Tibial artery (tissue), 4 donors: ENCODE measurements around the gene HIPK2.
A peak's percentile ranks its signal among the peaks of the same experiment; 100 is the strongest.

Experiments
- DNase-seq, 2 donors: peaks; one replicate each; pipeline ENCODE4 v3.0.0-alpha.2; 2019
- H3K27ac ChIP-seq, 2 donors: fragments of 200-600 bp; sonication (generic) in 1 of 2; 1 replicate in 1 of 2; 2 replicates in 1 of 2; pipeline ENCODE4 v1.5.1; 2018 to 2019; ENCODE audit warnings: mild to moderate bottlenecking in 1 of 2
- H3K27me3 ChIP-seq, 2 donors: fragments of 200-600 bp; sonication (generic) in 1 of 2; one replicate each; pipeline versions ENCODE4 v1.5.1 to v1.6.0; 2016 to 2019
- H3K36me3 ChIP-seq, 3 donors: fragments of 200-600 bp; sonication (generic) in 2 of 3; one replicate each; pipeline ENCODE4 v1.5.1; 2016 to 2019; ENCODE audit warnings: mild to moderate bottlenecking in 2 of 3
- H3K4me1 ChIP-seq, 4 donors: fragments of 200-600 bp; sonication (generic) in 2 of 4; 1 replicate in 3 of 4; 2 replicates in 1 of 4; pipeline ENCODE4 v1.5.1; 2016 to 2019
- H3K4me3 ChIP-seq, 2 donors: fragments of 200-600 bp; sonication (generic) in 1 of 2; 1 replicate in 1 of 2; 2 replicates in 1 of 2; pipeline ENCODE4 v1.5.1; 2018 to 2019; ENCODE audit warnings: mild to moderate bottlenecking in 2 of 2
- H3K9me3 ChIP-seq, 3 donors: fragments of 200-600 bp; sonication (generic) in 1 of 3; one replicate each; pipeline ENCODE4 v1.5.1; 2016 to 2019
- intact Hi-C: fragments of 100-400 bp; cut with DNase I; formaldehyde crosslinking; loops from one replicate; pipeline ENCODE4 v1.15.0; 2023; ENCODE audit warnings: low total_unique reads
- TF ChIP-seq, protein P1 (sequence below), 2 experiments: fragments of 200-600 bp in 1 of 2; fragments of 450-650 bp in 1 of 2; IDR thresholded peaks; one replicate each; pipeline ENCODE4 v1.5.1; 2017 to 2019; ENCODE audit warnings: antibody characterized with exemption in 2 of 2, mild to moderate bottlenecking in 1 of 2, moderate library complexity in 1 of 2

The HIPK2 gene

DNA sequence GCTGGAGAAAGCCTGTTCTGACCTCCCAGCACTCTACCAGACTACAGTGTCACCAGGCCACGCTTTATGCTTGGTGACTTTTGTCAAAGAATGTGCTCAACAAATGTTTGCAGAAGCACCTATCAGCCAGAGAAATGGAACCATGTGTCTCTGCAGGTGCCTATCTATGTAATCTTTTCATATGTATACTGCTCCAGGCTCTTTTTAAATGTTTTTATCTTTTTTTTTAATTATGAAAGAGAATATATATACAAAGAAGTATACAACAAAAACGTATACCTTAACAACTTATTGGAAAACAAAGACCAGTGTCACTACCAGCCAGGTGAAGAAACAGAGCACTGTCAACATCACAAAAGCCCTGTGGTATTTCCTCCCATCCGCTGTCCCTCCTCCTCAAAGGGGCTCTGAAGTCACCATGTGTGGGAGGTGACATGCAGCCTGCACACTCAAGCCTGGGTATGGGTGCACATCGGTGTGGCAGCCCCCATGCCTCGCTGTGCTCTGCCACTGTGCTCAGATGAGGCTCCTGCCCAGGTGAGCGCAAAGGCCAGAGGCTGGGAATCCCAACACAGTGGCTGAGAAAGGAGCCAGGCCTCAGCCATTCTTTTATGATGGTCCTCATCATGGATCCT is 133.7 kb downstream of the HIPK2 start:
- Histone ChIP-seq H3K36me3 (peaks cover 0 to 19% (median 6%) of the 10 kb centered on the region in 3 donors), H3K4me3 (no peak overlapping the region), H3K4me1 (peaks cover 0 to 28% (median 11%) of the 10 kb centered on the region in 4 donors), H3K27ac (peak overlapping the region in 1 of 2 donors; percentile 72), H3K27me3 (no peaks in the 10 kb centered on the region), H3K9me3 (no peaks in the 10 kb centered on the region)
- intact Hi-C loops, result no loop called here
- TF ChIP-seq, protein P1, sequence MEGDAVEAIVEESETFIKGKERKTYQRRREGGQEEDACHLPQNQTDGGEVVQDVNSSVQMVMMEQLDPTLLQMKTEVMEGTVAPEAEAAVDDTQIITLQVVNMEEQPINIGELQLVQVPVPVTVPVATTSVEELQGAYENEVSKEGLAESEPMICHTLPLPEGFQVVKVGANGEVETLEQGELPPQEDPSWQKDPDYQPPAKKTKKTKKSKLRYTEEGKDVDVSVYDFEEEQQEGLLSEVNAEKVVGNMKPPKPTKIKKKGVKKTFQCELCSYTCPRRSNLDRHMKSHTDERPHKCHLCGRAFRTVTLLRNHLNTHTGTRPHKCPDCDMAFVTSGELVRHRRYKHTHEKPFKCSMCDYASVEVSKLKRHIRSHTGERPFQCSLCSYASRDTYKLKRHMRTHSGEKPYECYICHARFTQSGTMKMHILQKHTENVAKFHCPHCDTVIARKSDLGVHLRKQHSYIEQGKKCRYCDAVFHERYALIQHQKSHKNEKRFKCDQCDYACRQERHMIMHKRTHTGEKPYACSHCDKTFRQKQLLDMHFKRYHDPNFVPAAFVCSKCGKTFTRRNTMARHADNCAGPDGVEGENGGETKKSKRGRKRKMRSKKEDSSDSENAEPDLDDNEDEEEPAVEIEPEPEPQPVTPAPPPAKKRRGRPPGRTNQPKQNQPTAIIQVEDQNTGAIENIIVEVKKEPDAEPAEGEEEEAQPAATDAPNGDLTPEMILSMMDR (IDR thresholded peaks at IDR 0.05), result no peak
- DNase-seq, result no peak

DNA sequence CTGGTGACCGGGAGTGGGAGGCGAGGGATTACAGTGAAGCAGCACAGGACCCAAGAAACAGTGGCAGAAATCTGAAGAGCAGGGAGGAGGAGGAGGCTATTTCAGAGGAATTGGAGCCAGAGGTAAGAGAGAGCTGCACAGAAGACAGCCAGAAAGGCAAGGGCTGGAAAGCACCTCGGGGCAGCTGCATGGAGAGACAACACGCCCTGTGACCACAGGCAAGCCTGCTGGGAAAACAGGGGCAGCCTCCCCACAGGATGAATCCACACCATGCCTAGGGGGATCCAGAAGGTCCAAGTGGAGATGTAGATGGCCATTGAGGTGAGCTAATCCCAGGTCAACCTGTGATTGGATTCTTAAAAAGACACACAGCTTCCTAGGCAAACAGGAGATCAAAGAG is 135.5 kb downstream of the HIPK2 start:
- intact Hi-C loops, result no loop called here
- H3K36me3 ChIP-seq, result peaks cover 0 to 19% (median 6%) of the 10 kb centered on the region in 3 donors
- no peaks in the 10 kb centered on the region for H3K9me3 ChIP-seq
- DNase-seq, result no peak
- peaks cover 0 to 27% (median 9%) of the 10 kb centered on the region in 4 donors for H3K4me1 ChIP-seq
- TF ChIP-seq, protein P1 (IDR thresholded peaks at IDR 0.05), result no peak
- H3K27ac ChIP-seq, result no peak overlapping the region
- no peak overlapping the region for H3K4me3 ChIP-seq
- H3K27me3 ChIP-seq, result no peaks in the 10 kb centered on the region

DNA sequence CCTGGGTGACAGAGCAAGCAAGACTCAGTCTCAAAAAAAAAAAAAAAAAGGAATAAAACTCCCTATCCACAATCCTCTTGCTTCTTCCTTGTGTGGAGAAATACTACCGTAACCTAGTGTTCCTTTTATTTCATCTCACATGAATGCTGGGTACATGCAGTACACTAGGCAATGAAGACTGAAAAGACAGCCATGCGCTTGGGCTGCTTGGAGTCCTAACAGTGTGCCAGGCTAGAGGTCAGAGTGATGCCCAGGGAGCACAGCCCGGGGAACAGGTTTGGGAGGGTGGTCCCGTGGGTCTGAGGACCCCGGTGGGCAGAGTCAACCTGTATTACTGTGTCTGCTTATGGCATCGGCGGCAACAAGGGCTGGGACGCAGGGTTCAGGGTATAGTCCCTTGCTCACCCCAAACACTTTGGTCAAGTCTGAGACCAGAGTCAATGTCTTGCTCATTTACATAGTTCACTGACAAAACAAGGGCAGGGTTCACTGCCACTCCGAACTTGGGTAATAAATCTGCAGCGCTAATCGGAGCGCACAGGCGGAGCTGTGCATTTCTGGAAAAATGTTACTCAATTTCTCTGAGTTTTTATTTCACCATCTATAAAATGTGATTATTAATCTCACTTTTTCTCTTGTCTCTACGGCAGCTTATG is 136.3 kb downstream of the HIPK2 start:
- Histone ChIP-seq H3K27ac (no peak overlapping the region), H3K9me3 (no peaks in the 10 kb centered on the region), H3K27me3 (no peaks in the 10 kb centered on the region), H3K4me1 (peaks cover 0 to 18% (median 5%) of the 10 kb centered on the region in 4 donors), H3K36me3 (peaks cover 0 to 19% (median 6%) of the 10 kb centered on the region in 3 donors), H3K4me3 (no peak overlapping the region)
- TF ChIP-seq, protein P1 (IDR thresholded peaks at IDR 0.05), result no peak
- intact Hi-C loops, result no loop called here
- DNase-seq, result no peak

DNA sequence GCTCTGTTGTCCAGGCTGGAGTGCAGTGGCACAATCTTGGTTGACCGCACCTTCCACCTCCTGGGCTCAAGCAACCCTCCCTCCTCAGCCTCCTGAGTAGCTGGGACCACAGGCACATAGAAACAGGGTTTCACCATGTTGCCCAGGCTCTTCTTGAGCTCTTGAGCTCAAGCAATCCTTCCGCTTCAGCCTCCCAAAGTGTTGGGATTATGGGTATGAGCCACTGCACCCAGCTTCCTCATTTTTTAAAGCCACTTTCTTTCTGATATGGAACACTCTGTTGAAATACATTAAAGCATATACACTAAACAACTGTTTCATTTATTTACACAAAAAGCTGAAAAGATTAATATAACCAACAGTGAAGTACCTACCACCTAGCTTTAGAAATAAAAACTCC is 137.1 kb downstream of the HIPK2 start:
- no peak for DNase-seq
- Histone ChIP-seq H3K4me1 (peaks cover 0 to 11% (median 2%) of the 10 kb centered on the region in 4 donors), H3K27me3 (no peaks in the 10 kb centered on the region), H3K9me3 (no peaks in the 10 kb centered on the region), H3K27ac (no peak overlapping the region), H3K36me3 (peaks cover 0 to 22% (median 6%) of the 10 kb centered on the region in 3 donors), H3K4me3 (no peak overlapping the region)
- intact Hi-C loops, result no loop called here
- TF ChIP-seq, protein P1 (IDR thresholded peaks at IDR 0.05), result no peak

DNA sequence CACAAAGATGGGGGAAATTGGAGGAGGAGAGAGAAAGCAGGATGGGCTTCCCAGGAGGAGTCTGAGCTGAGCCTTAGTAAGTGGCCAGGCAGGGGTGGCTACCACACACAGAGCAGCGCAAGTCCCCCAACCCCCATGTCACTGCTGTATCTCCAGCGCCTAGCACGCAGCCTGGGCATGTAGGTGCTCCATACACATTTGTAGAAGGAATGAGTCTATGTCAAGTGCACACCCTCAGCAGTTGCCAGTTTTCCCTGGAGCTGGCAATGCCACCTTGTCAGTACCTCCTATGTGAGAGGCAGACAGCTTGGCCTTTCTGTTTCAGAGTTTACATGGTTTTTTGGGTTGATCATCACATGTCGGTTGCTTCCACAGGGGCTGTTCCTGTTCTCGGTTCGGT is 138.2 kb downstream of the HIPK2 start:
- TF ChIP-seq, protein P1 (IDR thresholded peaks at IDR 0.05), result no peak
- peaks cover 0 to 31% (median 6%) of the 10 kb centered on the region in 3 donors for H3K36me3 ChIP-seq
- no peaks in the 10 kb centered on the region for H3K27me3 ChIP-seq
- no peak overlapping the region for H3K4me3 ChIP-seq
- DNase-seq, result no peak
- H3K27ac ChIP-seq, result no peak overlapping the region
- no peaks in the 10 kb centered on the region for H3K9me3 ChIP-seq
- intact Hi-C loops, result no loop called here
- H3K4me1 ChIP-seq, result no peaks in the 10 kb centered on the region
